BJ (cell line): ENCODE measurements around the gene PDE6A. TPM values are rescaled to one million over a fixed set of nuclear protein-coding genes. Genes with fewer than 3 reads are reported as not detected.

Experiments
- CTCF ChIA-PET: fragments of 350-600 bp; formaldehyde crosslinking; extraction: SDS; loops from one replicate; lab custom pipeline; 2021; ENCODE audit warnings: antibody characterized with exemption, inconsistent platforms; lab: Yijun Ruan, JAX
- POLR2A ChIA-PET: fragments of 300-600 bp; sonication (Branson Sonifier 250); formaldehyde crosslinking; extraction: SDS; loops from one replicate; lab custom pipeline; 2021; ENCODE audit warnings: antibody characterized with exemption; lab: Charles Lee
- DNase-seq: peaks from one replicate; pipeline ENCODE4 v3.0.0-alpha.2; 2011; ENCODE audit warnings: low read depth
- H3K27me3 ChIP-seq: 2 replicates; pipeline ENCODE4 v1.6.0; 2011; ENCODE audit warnings: low read length; ENCODE audit not compliant: control insufficient read depth, insufficient read depth
- H3K36me3 ChIP-seq: 2 replicates; pipeline ENCODE4 v1.5.1; 2011; ENCODE audit warnings: low read length; ENCODE audit not compliant: control insufficient read depth, insufficient read depth
- H3K4me3 ChIP-seq: 2 replicates; pipeline ENCODE4 v1.5.1; 2011; ENCODE audit warnings: low read depth, mild to moderate bottlenecking, control low read depth, low read length
- CTCF ChIP-seq: IDR thresholded peaks from 2 replicates; pipeline ENCODE4 v1.5.1; 2011; ENCODE audit warnings: low read depth, mild to moderate bottlenecking, control low read depth, inconsistent platforms, low read length, moderate library complexity; ENCODE audit not compliant: insufficient read depth
- polyA plus RNA-seq: library from polyadenylated mRNA; depleted of rRNA; stranded (reverse); fragments of >200 nt; gene quantifications from 2 replicates; pipeline ENCODE4 v1.2.3, GENCODE V29; 2011

PDE6A gene
- polyA plus RNA-seq, 1 experiment: not detected

- ChIA-PET CTCF (interaction anchor here (1.2 to 2.0 kb wide), 4 partner anchors 9 to 60 kb away, joined by 3 to 6 read pairs (median 4); no protein-coding TSS in a partner anchor), POLR2A (no interaction called here)
- H3K4me3 ChIP-seq: no peak overlapping the region
- no peaks in the 10 kb centered on the region for H3K36me3 ChIP-seq
- DNase-seq: no peak
- H3K27me3 ChIP-seq: peaks cover 1% of the 10 kb centered on the region
- no peak for TF ChIP-seq CTCF
Observed at GRCh38 chr5:149902177-149902576, 42.4 kb downstream of the PDE6A start.

- no peak for TF ChIP-seq CTCF
- H3K36me3 ChIP-seq: no peaks in the 10 kb centered on the region
- DNase-seq: no peak
- no peak overlapping the region for H3K4me3 ChIP-seq
- CTCF ChIA-PET: interaction anchor here (0.7 to 2.0 kb wide), 5 partner anchors 8 to 60 kb away, joined by 3 to 6 read pairs (median 4); no protein-coding TSS in a partner anchor
- POLR2A ChIA-PET: no interaction called here
- peaks cover 1% of the 10 kb centered on the region for H3K27me3 ChIP-seq
Observed at GRCh38 chr5:149901511-149901910, 43.1 kb downstream of the PDE6A start.

GRCh38 chr5:149900390-149900789 lies 44.2 kb downstream of the PDE6A start:
- Histone ChIP-seq H3K27me3 (peaks cover 1% of the 10 kb centered on the region), H3K4me3 (no peak overlapping the region), H3K36me3 (no peaks in the 10 kb centered on the region)
- TF ChIP-seq CTCF: no peak
- no peak for DNase-seq
- ChIA-PET CTCF (no interaction called here), POLR2A (no interaction called here)

GRCh38 chr5:149898811-149899210 lies 45.8 kb downstream of the PDE6A start:
- no peaks in the 10 kb centered on the region; the same call in 1 of the 2 replicates for H3K27me3 ChIP-seq
- H3K36me3 ChIP-seq: no peaks in the 10 kb centered on the region
- POLR2A ChIA-PET: no interaction called here
- no peak for TF ChIP-seq CTCF
- CTCF ChIA-PET: no interaction called here
- no peak overlapping the region for H3K4me3 ChIP-seq
- no peak for DNase-seq

- DNase-seq: no peak
- Histone ChIP-seq H3K36me3 (no peaks in the 10 kb centered on the region), H3K27me3 (peaks cover 1% of the 10 kb centered on the region), H3K4me3 (no peak overlapping the region)
- ChIA-PET POLR2A (no interaction called here), CTCF (interaction anchor here (0.9 to 2.0 kb wide), 4 partner anchors 11 to 95 kb away, joined by 3 to 7 read pairs (median 4); no protein-coding TSS in a partner anchor)
- TF ChIP-seq CTCF: no peak
Observed at GRCh38 chr5:149895416-149896345, 48.9 kb downstream of the PDE6A start.
